GM19238 (cell line): ENCODE measurements around the gene PRR16.
"Not testable (repeated sequence)": the region's sequence is repeated elsewhere in the genome, so short reads cannot be mapped to it uniquely, and the experiment has no call there.

Experiments
- DNase-seq: peaks from one replicate; pipeline ENCODE4 v3.0.0; 2011; ENCODE audit warnings: low spot score; ENCODE audit not compliant: insufficient read length

Gene PRR16

DNA sequence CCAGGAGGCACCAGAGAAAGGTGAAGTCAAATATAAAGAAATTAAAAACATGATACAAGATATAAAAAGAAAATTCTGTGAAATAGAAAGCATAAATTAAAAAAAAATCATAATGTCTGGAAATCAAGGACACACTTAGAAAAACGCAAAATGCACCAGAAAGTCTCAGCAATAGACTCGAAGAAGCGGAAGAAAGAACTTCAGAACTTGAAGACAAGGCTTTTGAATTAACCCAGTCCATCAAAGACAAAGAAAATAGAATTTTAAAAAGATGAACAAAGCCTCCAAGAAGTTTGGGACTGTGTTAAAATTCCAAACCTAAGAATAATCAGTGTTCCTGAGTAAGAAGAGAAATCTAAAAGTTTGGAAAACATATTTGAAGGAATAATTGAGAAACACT, 168.3 kb downstream of the PRR16 start:
- DNase-seq, result no peak

DNA sequence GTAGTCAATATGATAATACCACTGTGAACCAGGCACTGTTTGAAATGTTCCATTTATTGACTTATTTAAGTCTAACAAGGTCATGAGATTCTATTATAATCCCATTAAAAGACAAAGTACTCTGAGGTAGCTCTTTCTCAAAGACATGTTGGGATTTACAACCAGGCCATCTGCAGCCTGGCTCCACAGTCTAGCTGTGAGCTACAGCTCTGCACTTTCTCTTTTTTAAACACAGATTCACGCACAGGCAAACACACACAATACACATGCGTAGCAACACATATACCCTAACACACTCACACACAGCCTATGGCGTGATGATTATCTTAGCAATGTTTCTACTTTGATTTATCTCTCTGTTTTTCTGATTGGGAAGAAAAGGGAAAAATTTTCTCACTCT, 174.3 kb downstream of the PRR16 start:
- no peak for DNase-seq

DNA sequence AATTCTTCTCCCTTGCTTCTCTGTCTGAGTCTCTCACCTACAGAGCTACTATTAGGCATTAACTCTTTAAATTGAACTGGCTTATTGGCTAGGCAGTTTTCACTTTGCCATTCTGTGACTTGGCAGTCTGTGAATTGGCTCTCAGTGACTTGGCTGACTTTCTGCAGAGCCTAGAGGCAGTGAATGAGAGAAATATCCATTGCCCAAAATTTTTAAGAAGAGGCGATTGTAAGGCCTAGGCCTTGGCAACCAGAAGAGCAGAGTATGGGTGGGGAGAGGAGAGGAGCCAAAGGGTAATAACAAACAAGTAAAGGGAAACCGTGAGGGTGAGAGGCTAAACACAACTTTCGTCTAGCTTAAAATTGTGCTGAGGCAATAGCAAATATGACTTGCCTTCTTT, 176.7 kb downstream of the PRR16 start:
- no peak for DNase-seq

DNA sequence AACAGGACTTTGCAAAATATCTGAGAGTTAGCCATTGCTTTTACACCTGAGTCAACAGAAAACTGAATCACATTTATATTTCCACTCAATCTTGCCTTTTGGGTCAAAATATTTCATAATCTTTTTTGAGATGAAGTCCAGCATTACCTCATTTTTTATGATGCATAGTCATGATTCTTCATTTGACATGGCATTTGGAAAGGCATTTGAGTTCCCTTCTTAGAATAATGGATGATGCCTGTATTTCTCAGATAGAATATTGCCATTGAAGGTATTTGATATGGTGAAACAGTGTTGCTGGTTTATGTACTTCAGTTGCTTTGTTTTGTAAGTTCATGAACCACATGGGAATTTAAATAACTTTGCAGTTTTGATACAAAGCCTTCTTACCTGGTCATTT, 180.4 kb downstream of the PRR16 start:
- DNase-seq, result no peak

- no peak for DNase-seq
Observed at GRCh38 chr5:120655828-120656435, 191.8 kb downstream of the PRR16 start.

- no peak for DNase-seq
Observed at GRCh38 chr5:120657104-120657503, 193.0 kb downstream of the PRR16 start.

DNA sequence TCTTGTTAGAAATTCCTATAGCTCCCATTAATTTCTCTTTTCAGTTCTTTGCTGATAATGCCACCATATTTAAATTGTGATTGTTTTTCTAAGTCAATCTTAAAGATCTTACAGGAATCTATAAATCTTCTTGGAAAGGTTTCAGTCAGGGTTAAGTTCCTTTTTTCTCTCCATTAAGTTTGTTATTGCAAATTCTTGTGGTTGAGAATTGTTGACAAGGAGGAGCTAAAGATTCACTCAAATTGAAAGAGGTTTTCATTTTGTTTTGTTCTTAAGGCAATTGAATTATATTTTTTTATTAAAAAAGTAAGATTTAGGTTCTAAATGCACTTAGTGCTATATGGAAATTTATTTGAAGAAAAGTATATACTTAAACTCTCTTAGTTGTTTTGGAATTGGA, 213.4 kb downstream of the PRR16 start:
- DNase-seq, result no peak

DNA sequence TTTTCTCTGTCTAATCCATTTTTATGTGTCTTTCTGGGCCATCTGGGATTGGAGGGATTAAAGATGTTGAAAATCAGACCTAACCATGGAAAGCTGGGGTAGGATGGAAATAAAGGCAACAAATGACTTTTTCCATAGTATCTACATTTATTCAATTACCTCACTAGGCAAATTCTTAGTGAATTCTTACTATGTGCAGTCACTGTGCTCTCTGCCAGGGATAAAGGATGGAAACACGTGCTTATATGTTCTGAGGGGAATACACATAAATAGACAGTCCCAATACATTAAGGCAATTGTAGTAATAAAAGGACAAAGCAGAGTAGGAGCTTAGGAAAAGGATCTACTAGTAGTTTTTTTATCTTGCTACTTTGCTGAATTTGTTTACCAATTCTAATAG, 214.2 kb downstream of the PRR16 start:
- no peak for DNase-seq

GRCh38 chr5:120682851-120683250, 218.8 kb downstream of the PRR16 start:
- no peak for DNase-seq

DNA sequence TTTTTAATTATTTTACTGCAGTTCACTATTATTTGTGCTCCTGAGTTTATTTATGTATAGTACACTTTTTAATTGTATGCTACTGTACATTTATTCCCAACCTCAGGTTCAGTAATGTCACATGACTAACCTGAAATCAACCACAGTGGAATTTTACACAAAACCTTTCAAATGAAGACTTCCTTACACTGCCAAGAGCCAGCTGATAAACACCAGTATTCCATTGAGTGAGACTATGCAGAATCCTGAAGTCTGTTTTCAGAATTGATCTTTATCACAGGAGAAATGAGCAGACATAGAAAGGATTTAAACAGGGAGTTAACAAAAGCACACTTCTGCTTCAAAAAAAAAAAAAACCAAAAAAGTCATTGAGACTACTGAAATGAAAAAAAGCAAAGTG, 219.5 kb downstream of the PRR16 start:
- no peak for DNase-seq

- DNase-seq, result no peak
Observed at GRCh38 chr5:120684213-120684612, 220.1 kb downstream of the PRR16 start.

DNA sequence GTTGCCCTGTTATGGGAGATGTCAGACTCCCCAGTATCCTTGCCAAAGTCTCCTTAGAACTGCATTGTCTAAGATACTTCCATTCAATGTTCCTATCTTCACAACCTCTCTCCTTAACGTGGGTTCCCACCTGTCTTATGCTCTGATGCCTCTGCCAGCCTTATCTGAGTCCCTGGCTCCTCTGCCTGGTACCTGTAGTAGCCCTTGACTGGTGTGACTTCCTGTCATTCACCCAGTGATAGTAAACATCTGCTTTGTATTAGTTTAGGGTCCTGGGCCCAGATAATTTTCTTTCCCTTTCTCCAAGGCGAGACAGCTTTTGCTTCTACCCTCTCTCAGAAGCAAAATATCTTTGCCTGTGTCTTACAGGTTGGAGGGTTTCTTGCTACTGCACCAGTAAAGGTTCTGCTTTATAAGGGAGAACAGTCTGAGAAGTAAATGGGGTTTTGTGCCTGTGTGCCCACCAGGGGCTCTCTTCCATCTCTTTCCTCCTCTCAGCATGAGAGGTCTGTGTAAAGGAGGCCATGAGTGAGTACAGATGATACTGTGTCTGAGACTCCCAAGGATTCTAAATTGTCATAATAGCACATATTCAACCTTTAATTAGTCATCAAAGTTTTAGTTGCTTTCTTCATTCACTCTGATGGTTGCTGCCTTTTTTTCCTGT, 220.8 kb downstream of the PRR16 start:
- DNase-seq, result no peak

DNA sequence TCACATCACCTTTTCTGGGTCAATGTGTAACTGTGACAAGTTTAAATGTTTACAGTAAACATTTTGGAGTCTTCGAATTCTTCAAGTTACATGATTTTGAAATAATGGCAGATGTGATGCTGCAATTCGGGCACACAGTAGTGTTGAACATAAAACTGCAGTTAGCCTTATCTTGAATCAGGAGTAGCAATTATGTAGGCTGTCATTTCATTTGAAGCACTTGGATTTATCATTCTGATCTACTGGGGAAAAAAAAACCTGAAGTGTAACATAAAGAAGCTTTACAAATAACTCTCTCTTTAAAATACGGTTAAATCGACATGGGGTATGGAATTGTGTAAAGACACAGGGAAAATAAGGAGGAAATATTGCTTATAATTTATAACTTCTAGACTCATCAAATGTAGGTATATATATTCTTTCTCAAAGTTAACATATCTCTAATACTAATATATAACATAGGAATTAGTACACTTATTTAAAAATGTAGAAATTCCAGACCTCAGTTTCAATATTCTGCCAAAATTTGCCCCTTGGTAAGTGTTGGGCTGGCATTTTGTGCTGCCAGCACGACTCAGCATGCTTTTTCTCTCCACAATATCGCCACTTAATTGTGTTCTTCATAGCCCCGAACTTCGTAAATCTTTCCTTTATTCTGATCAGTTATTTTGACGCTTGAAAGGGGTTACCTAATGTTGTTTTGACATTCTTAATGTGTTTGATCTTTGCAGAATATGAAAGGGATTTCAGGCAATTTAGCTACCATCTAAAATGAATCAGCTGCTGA, 226.7 kb downstream of the PRR16 start:
- no peak for DNase-seq

DNA sequence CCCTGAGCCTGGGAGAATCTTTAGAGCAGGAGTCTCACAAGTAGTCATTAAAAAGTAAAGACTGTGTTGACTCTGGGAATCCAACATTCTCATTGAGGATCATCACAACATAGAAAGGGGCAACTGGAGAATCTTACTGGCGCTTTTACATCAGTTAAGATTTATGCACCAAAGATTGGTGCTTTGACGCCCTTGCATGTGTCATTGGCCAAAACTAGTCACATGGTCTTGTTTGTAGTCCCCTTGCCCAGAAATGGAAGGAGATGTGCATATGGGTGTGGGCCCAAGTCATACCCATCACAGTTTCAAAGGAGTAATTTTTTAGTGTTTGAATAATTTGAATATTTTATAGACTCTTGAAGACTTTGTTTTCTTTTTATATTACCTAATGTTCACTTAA, 228.2 kb downstream of the PRR16 start:
- no peak for DNase-seq

GRCh38 chr5:120695368-120695880, 231.3 kb downstream of the PRR16 start:
- no peak for DNase-seq

- DNase-seq, result no peak
Observed at GRCh38 chr5:120697147-120697546, 233.0 kb downstream of the PRR16 start.

GRCh38 chr5:120697670-120698327, 233.7 kb downstream of the PRR16 start:
- DNase-seq, result not testable (repeated sequence)

DNA sequence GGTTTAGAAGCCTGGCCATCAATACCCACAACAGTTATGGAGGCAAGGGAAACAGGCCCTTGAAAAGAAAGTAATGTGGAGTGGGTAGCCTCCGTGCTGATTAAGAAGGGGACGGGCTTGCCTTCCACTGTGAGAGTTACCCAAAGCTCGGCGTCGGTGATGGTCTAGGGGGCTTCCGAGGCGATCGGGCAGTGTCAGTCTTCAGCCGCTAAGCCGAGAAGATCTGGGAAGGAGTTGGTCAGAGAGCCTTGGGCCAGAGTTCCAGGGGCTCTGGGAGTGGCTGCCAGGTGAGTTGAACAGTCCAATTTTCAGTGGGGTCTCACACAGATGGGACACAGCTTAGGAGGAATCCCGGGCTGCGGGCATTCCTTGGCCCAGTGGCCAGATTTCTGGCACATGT, 236.6 kb downstream of the PRR16 start:
- DNase-seq, result not testable (repeated sequence)

DNA sequence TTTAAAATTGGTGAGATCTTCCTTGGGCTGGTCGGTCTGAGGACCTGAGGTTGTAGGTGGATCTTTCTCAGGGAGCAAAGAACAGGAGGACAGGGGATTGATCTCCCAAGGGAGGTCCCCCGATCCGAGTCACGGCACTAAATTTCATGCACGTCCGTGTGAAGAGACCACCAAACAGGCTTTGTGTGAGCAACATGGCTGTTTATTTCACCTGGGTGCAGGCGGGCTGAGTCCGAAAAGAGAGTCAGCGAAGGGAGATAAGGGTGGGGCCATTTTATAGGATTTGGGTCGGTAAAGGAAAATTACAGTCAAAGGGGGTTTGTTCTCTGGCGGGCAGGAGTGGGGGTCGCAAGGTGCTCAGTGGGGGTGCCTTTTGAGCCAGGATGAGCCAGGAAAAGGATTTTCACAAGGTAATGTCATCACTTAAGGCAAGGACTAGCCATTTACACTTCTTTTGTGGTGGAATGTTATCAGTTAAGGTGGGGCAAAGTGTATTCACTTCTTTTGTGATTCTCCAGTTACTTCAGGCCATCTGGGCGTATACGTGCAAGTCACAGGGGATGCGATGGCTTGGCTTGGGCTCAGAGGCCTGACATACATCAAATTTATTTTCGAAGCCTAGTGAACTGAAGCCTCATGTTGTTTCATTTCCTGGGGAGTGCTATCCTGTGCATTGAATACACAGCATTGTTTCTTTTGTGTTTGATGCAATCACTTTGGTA, 238.9 kb downstream of the PRR16 start:
- DNase-seq, result not testable (repeated sequence)

DNA sequence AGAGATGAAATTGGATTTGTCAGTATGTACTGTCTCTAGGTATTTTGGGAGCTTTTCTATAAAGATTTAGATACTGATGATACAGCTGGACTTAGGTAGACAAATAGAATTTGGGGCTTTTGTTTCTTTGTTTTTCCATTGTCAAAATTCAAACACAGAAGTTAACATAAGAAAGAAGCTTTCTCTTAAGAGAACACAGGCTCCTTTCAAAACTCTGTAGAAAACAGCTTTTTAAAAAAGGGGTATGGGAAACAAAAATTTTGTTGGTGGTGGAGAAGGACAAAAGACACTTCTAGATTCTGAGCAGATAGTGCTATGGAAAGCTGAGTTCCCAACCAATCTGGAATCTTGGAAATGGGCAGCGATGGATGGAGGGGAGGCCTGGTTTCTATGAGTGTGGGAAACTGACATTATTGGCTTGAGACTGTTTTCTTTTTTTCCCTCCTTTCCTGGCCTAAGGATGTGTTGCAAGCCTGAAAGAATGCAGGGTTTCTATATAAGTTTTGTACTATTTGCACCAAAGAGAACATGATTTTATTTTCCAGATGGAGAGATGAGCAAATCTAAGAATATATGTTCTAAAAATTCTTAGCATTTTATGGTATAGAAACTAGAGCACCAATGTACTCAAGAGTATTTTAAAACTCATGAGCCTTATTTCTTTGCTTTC, 240.0 kb downstream of the PRR16 start:
- DNase-seq, result no peak

- DNase-seq, result no peak
Observed at GRCh38 chr5:120706877-120707276, 242.8 kb downstream of the PRR16 start.
